Stimulated activated CD4-positive, alpha-beta T cell treated with anti-CD3 and anti-CD28 coated beads, Interleukin-4, amount 100 ng/mL, for 24 hours (primary cell): ENCODE measurements around the gene ICAM2.

Experiments
- DNase-seq: peaks from one replicate; pipeline ENCODE4 v3.0.0-alpha.2; 2020

ICAM2 gene

GRCh38 chr17:64020056-64020766 lies at the start of gene ICAM2:
ICAM2 (minus strand) TSS chr17:64020633; CDS start chr17:64006691, 13,942 bp downstream.
- DNase-seq: peak; percentile 87

- no peak for DNase-seq
Observed at GRCh38 chr17:64070213-64070612, 49.8 kb upstream of the ICAM2 start.

- no peak for DNase-seq
Observed at GRCh38 chr17:64069143-64069542, 48.7 kb upstream of the ICAM2 start.

GRCh38 chr17:64067657-64068056 lies 47.2 kb upstream of the ICAM2 start:
- DNase-seq: no peak

- peak; percentile 42 for DNase-seq
Observed at GRCh38 chr17:64066716-64067115, 46.3 kb upstream of the ICAM2 start.

GRCh38 chr17:64065161-64065560 lies 44.7 kb upstream of the ICAM2 start:
- DNase-seq: no peak

GRCh38 chr17:64064331-64064730 lies 43.9 kb upstream of the ICAM2 start:
- no peak for DNase-seq

- peak; percentile 60 for DNase-seq
Observed at GRCh38 chr17:64063766-64064224, 43.4 kb upstream of the ICAM2 start.

- no peak for DNase-seq
Observed at GRCh38 chr17:64063088-64063487, 42.7 kb upstream of the ICAM2 start.

- DNase-seq: peak; percentile 29
Observed at GRCh38 chr17:64061178-64061898, 40.9 kb upstream of the ICAM2 start.

GRCh38 chr17:64060331-64060730 lies 39.9 kb upstream of the ICAM2 start:
- DNase-seq: no peak

- DNase-seq: no peak
Observed at GRCh38 chr17:64059756-64060155, 39.3 kb upstream of the ICAM2 start.

GRCh38 chr17:64058621-64059020 lies 38.2 kb upstream of the ICAM2 start:
- DNase-seq: no peak

- DNase-seq: no peak
Observed at GRCh38 chr17:64057701-64058263, 37.3 kb upstream of the ICAM2 start.

GRCh38 chr17:64056269-64057005 lies 36.0 kb upstream of the ICAM2 start:
- DNase-seq: no peak

GRCh38 chr17:64055183-64056142 lies 35.0 kb upstream of the ICAM2 start:
- DNase-seq: no peak

GRCh38 chr17:64054304-64054703 lies 33.9 kb upstream of the ICAM2 start:
- DNase-seq: no peak

GRCh38 chr17:64053101-64053500 lies 32.7 kb upstream of the ICAM2 start:
- no peak for DNase-seq

- no peak for DNase-seq
Observed at GRCh38 chr17:64051153-64051552, 30.7 kb upstream of the ICAM2 start.

GRCh38 chr17:64048805-64049204 lies 28.4 kb upstream of the ICAM2 start:
- no peak for DNase-seq

GRCh38 chr17:64045176-64045575 lies 24.7 kb upstream of the ICAM2 start:
- no peak for DNase-seq
